Measurements from ENCODE around the gene UBAP2L. TPM values are rescaled to one million over a fixed set of nuclear protein-coding genes. Genes with fewer than 3 reads are reported as not detected.

UBAP2L gene
- total and polyA plus RNA-seq, 9 of the 15 experiments (the other 6 are each of a cell fraction or from before 2014, with no cell fraction given): 75.0 to 245 (median 119) TPM

- 0 out of 4 replicates have a peak, but pooled peaks of 1 of the 2 experiments have one; percentile 10 for TF ChIP-seq NRF1 (conservative IDR thresholded peaks at IDR 0.05 in 1 of 2, IDR thresholded peaks at IDR 0.05 in 1 of 2)
- peak in 1 of 2 experiments; percentile 77; a peak in 1 of 4 replicates for TF ChIP-seq SRF (CRISPR knock-in tag; IDR thresholded peaks at IDR 0.05)
- TF ChIP-seq MEF2D (tag; conservative IDR thresholded peaks at IDR 0.05; ENCODE audit: low read depth): 0 out of 2 replicates have a peak, but pooled peaks have one; percentile 30
- 0 out of 2 replicates have a peak, but pooled peaks have one; percentile 31 for TF ChIP-seq ZBTB43 (CRISPR knock-in tag; IDR thresholded peaks at IDR 0.05)
- 0 out of 2 replicates have a peak, but pooled peaks have one; percentile 11 for TF ChIP-seq HMBOX1 (IDR thresholded peaks at IDR 0.05)
- peak; percentile 77; the same call in 1 of the 2 replicates for TF ChIP-seq ZBTB7A (IDR thresholded peaks at IDR 0.05; ENCODE audit: borderline replicate concordance, control insufficient read depth, low read depth, low read length)
- no peak for TF ChIP-seq SREBF1 (IDR thresholded peaks at IDR 0.05; ENCODE audit: borderline replicate concordance, low read depth, low read length)
- peak; percentile 62 to 86; a peak in 3 of 4 replicates for TF ChIP-seq MNT (conservative IDR thresholded peaks at IDR 0.05)
- 0 out of 2 replicates have a peak, but pooled peaks have one; percentile 5 for TF ChIP-seq USF1 (CRISPR knock-in tag; IDR thresholded peaks at IDR 0.05)
- peak; percentile 19; the same call in 1 of the 2 replicates for TF ChIP-seq POLR2AphosphoS5 (IDR thresholded peaks at IDR 0.05; ENCODE audit: control insufficient read depth, insufficient read depth, low read depth, low read length)
- peak; percentile 34; the same call in 1 of the 2 replicates for TF ChIP-seq NFE2 (IDR thresholded peaks at IDR 0.05; ENCODE audit: low read depth)
- no peak for TF ChIP-seq EHMT2 (IDR thresholded peaks at IDR 0.05)
- TF ChIP-seq MAZ (CRISPR knock-in tag; conservative IDR thresholded peaks at IDR 0.05 in 1 of 2, IDR thresholded peaks at IDR 0.05 in 1 of 2): peak in 1 of 2 experiments; percentile 49
- TF ChIP-seq GTF2E2 (tag; IDR thresholded peaks at IDR 0.05): peak; percentile 82; the same call in 1 of the 2 replicates
- 0 out of 2 replicates have a peak, but pooled peaks have one; percentile 25 for TF ChIP-seq L3MBTL2 (IDR thresholded peaks at IDR 0.05)
- peak; percentile 32 for TF ChIP-seq NFIC (IDR thresholded peaks at IDR 0.05)
- no peak for TF ChIP-seq FOXO4 (CRISPR knock-in tag; IDR thresholded peaks at IDR 0.05)
- peak; percentile 65 for TF ChIP-seq VEZF1 (CRISPR knock-in tag; IDR thresholded peaks at IDR 0.05)
These were observed 38.3 kb upstream of the UBAP2L start (continued) for GRCh38 chr1:154182344-154183045.
